Measurements from ENCODE around the gene LRRC8D.

DNA sequence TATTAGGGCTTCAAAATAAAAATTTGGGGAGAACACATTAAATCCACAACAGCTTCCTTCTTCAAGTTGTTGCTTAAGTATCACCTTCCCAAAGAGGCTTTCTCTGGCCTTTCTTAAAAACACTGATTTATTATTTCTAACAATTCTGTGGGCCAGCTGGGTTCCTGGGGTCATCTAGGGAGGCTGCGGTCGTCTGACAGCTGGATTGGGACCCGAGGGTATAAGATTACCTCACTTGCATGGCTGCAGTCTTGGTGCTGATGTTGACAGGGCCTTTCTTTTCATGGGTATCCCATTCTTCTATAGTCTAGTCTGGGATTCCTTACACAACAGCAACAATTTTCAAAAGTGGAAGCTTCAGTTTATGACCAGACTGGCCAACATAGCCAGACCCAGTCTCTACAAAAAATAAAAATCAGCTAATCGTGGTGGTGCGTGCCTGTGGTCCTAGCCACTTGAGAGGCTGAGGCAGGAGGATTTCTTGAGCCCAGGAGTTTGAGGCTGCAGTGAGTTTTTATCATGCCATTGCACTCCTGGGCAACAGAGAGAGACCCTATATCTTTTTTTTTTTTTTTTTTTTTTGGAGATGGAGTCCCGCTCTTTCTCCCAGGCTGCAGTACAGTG, 128.0 kb downstream of the LRRC8D start:
- TF ChIP-seq MAX (IDR thresholded peaks at IDR 0.05; ENCODE audit: low read depth, low read length) (no peak), POLR2A (IDR thresholded peaks at IDR 0.05; ENCODE audit: extremely low read depth, insufficient read length) (no peak)
- TF ChIP-seq, protein P1, sequence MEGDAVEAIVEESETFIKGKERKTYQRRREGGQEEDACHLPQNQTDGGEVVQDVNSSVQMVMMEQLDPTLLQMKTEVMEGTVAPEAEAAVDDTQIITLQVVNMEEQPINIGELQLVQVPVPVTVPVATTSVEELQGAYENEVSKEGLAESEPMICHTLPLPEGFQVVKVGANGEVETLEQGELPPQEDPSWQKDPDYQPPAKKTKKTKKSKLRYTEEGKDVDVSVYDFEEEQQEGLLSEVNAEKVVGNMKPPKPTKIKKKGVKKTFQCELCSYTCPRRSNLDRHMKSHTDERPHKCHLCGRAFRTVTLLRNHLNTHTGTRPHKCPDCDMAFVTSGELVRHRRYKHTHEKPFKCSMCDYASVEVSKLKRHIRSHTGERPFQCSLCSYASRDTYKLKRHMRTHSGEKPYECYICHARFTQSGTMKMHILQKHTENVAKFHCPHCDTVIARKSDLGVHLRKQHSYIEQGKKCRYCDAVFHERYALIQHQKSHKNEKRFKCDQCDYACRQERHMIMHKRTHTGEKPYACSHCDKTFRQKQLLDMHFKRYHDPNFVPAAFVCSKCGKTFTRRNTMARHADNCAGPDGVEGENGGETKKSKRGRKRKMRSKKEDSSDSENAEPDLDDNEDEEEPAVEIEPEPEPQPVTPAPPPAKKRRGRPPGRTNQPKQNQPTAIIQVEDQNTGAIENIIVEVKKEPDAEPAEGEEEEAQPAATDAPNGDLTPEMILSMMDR (IDR thresholded peaks at IDR 0.05; ENCODE audit: low read depth, low read length), result no peak
